ENCODE measurements around the gene TRIM34. TPM values are rescaled to one million over a fixed set of nuclear protein-coding genes. Genes with fewer than 3 reads are reported as not detected.
A peak's percentile ranks its signal among the peaks of the same experiment; 100 is the strongest.
"Not testable (repeated sequence)": the region's sequence is repeated elsewhere in the genome, so short reads cannot be mapped to it uniquely, and the experiment has no call there.

Gene TRIM34
- total RNA-seq, 1 donor from 2014 or later: not detected

DNA sequence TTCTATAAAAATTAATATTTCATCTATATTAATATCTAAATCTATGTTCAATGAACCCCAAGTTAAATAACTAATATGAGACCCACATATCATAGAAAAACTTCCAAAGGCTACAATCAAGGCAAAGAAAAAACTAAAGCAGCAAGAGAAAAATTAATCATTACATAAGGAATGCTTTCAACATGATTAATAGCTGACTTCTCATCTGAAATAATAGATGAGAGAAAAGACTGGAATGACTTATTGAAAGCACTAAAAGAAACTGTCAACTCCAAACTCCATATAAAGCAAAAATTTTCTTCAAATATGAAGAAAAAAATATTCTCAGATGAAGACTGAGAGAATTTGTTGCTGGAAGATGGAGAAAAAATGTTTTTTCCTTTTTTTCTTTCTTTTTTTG, 47.0 kb downstream of the TRIM34 start:
- no peak for DNase-seq
- H3K9me3 Mint-ChIP-seq (ENCODE audit: unreplicated experiment): no peaks in the 10 kb centered on the region
- no peak overlapping the region for H3K4me3 Mint-ChIP-seq (ENCODE audit: unreplicated experiment)
- H3K4me1 Mint-ChIP-seq (ENCODE audit: low read depth, unreplicated experiment): no peaks in the 10 kb centered on the region
- no peaks in the 10 kb centered on the region for H3K27me3 Mint-ChIP-seq (ENCODE audit: unreplicated experiment)
- no peak overlapping the region for H3K27ac Mint-ChIP-seq (ENCODE audit: unreplicated experiment)
- no peaks in the 10 kb centered on the region for H3K36me3 Mint-ChIP-seq (ENCODE audit: unreplicated experiment)
- TF ChIP-seq, protein P1, sequence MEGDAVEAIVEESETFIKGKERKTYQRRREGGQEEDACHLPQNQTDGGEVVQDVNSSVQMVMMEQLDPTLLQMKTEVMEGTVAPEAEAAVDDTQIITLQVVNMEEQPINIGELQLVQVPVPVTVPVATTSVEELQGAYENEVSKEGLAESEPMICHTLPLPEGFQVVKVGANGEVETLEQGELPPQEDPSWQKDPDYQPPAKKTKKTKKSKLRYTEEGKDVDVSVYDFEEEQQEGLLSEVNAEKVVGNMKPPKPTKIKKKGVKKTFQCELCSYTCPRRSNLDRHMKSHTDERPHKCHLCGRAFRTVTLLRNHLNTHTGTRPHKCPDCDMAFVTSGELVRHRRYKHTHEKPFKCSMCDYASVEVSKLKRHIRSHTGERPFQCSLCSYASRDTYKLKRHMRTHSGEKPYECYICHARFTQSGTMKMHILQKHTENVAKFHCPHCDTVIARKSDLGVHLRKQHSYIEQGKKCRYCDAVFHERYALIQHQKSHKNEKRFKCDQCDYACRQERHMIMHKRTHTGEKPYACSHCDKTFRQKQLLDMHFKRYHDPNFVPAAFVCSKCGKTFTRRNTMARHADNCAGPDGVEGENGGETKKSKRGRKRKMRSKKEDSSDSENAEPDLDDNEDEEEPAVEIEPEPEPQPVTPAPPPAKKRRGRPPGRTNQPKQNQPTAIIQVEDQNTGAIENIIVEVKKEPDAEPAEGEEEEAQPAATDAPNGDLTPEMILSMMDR (IDR thresholded peaks at IDR 0.05; ENCODE audit: partially characterized antibody, unreplicated experiment): no peak

DNA sequence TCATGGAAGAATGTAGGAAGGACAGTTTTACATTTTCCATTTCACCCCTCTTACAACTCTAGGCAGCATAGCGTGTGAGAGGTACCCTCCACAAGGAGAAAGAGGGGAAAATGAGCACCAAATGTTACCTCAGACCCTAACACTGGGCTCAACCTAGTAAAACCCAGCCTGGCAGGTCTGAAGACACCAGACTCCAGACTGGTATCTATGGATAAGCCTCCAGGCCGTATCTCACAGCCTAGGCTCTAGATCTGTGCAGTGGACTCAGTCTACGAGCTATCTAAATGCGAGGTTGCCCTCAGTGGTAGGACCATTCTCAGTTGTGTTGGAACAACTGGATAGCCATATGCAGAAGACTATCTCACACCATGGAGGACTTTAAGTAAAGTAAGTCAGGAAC, 49.6 kb downstream of the TRIM34 start:
- Mint-ChIP-seq H3K9me3 (ENCODE audit: unreplicated experiment) (no peaks in the 10 kb centered on the region), H3K36me3 (ENCODE audit: unreplicated experiment) (no peaks in the 10 kb centered on the region), H3K27me3 (ENCODE audit: unreplicated experiment) (no peaks in the 10 kb centered on the region), H3K27ac (ENCODE audit: unreplicated experiment) (no peak overlapping the region), H3K4me1 (ENCODE audit: low read depth, unreplicated experiment) (no peaks in the 10 kb centered on the region), H3K4me3 (ENCODE audit: unreplicated experiment) (no peak overlapping the region)
- TF ChIP-seq, protein P1 (IDR thresholded peaks at IDR 0.05; ENCODE audit: partially characterized antibody, unreplicated experiment): no peak
- no peak for DNase-seq

DNA sequence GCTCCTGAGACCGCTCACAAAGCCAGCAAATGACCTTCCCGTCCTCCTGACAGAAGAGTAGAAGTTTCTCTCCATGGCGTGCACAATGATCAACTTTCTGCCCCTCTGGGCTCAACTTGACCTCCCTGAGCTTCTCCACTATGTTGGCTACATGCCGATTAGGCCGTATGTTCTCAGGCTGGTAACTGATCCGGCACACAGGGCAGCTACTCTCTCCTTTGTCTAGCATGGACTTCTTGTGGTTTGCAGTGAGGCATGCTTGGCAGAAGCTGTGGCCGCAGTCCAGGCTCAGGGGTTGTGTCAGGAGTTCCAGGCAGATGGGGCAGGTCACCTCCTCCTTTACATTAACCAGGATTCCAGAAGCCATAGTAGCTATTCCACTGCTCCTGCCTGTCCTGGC, 55.0 kb downstream of the TRIM34 start:
- TF ChIP-seq, protein P1 (IDR thresholded peaks at IDR 0.05; ENCODE audit: partially characterized antibody, unreplicated experiment): no peak
- Mint-ChIP-seq H3K4me3 (ENCODE audit: unreplicated experiment) (no peak overlapping the region), H3K36me3 (ENCODE audit: unreplicated experiment) (no peaks in the 10 kb centered on the region), H3K27ac (ENCODE audit: unreplicated experiment) (no peak overlapping the region), H3K4me1 (ENCODE audit: low read depth, unreplicated experiment) (peaks cover 1% of the 10 kb centered on the region), H3K9me3 (ENCODE audit: unreplicated experiment) (no peaks in the 10 kb centered on the region), H3K27me3 (ENCODE audit: unreplicated experiment) (no peaks in the 10 kb centered on the region)
- no peak for DNase-seq

DNA sequence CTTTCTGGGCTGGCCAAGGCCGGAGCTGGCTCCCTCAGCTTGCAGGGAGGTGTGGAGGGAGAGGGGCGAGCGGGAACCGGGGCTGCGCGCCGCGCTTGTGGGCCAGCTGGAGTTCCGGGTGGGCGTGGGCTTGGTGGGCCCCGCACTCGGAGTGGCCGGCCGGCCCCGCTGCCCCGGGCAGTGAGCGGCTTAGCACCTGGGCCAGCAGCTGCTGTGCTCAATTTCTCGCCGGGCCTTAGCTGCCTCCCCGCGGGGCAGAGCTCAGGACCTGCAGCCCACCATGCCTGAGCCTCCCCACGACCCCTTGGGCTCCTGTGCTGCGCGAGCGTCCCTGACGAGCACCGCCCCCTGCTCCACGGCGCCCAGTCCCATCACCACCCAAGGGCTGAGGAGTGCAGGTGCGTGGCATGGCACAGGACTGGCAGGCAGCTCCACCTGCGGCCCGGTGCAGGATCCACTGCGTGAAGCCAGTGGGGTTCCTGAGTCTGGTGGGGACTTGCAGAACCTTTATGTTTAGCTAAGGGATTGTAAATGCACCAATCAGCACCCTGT, 58.2 kb downstream of the TRIM34 start:
- H3K36me3 Mint-ChIP-seq (ENCODE audit: unreplicated experiment); H3K27me3 Mint-ChIP-seq (ENCODE audit: unreplicated experiment); H3K4me1 Mint-ChIP-seq (ENCODE audit: low read depth, unreplicated experiment); H3K27ac Mint-ChIP-seq (ENCODE audit: unreplicated experiment); H3K9me3 Mint-ChIP-seq (ENCODE audit: unreplicated experiment); DNase-seq; H3K4me3 Mint-ChIP-seq (ENCODE audit: unreplicated experiment): not testable (repeated sequence)

DNA sequence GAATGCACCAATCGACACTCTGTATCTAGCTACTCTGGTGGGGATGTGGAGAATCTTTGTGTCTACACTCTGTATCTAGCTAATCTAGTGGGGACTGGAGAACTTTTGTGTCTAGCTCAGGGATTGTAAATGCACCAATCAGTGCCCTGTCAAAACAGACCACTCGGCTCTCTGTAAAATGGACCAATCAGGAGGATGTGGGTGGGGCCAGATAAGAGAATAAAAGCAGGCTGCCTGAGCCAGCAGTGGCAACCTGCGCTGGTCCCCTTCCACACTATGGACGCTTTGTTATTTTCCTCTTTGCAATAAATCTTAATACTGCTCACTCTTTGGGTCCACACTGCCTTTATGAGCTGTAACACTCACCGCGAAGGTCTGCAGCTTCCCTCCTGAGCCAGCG, 58.8 kb downstream of the TRIM34 start:
- not testable (repeated sequence) for DNase-seq; H3K27me3 Mint-ChIP-seq (ENCODE audit: unreplicated experiment); H3K4me3 Mint-ChIP-seq (ENCODE audit: unreplicated experiment); H3K36me3 Mint-ChIP-seq (ENCODE audit: unreplicated experiment); H3K27ac Mint-ChIP-seq (ENCODE audit: unreplicated experiment); H3K9me3 Mint-ChIP-seq (ENCODE audit: unreplicated experiment); H3K4me1 Mint-ChIP-seq (ENCODE audit: low read depth, unreplicated experiment)

DNA sequence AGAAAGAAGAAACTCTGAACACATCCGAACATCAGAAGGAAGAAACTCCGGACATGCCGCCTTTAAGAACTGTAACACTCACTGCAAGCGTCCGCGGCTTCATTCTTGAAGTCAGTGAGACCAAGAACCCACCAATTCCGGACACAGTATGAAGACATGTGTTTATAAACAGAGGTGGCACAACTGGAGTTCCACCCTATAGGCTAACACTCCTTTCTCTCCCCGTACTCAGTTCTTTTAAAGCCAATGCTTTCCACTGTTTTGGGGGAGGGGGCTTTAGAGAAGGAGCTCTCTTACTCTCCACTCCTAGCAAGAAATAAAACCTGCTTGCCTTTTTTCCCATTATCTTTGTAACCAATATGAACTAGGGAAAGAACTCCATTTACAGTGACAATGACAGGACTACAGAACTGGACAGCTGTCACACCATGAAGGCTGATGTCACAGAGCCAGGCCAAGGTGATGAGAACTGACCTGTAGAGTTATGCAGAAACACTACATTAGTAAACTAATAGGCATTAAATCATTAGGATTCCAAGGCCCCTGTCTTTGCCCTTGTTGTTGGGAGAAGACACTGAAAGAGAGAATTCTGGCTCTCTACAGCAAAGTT, 59.3 kb downstream of the TRIM34 start:
- TF ChIP-seq, protein P1 (IDR thresholded peaks at IDR 0.05; ENCODE audit: partially characterized antibody, unreplicated experiment): no peak
- Mint-ChIP-seq H3K4me3 (ENCODE audit: unreplicated experiment) (peak overlapping the region; percentile 74), H3K27me3 (ENCODE audit: unreplicated experiment) (no peaks in the 10 kb centered on the region), H3K36me3 (ENCODE audit: unreplicated experiment) (no peaks in the 10 kb centered on the region), H3K4me1 (ENCODE audit: low read depth, unreplicated experiment) (peaks cover 1% of the 10 kb centered on the region), H3K9me3 (ENCODE audit: unreplicated experiment) (no peaks in the 10 kb centered on the region), H3K27ac (ENCODE audit: unreplicated experiment) (no peak overlapping the region)
- DNase-seq: no peak

All from glutamatergic neuron (in vitro differentiated cells).